Measurements from ENCODE around the gene FOLR2.

The FOLR2 gene

DNA sequence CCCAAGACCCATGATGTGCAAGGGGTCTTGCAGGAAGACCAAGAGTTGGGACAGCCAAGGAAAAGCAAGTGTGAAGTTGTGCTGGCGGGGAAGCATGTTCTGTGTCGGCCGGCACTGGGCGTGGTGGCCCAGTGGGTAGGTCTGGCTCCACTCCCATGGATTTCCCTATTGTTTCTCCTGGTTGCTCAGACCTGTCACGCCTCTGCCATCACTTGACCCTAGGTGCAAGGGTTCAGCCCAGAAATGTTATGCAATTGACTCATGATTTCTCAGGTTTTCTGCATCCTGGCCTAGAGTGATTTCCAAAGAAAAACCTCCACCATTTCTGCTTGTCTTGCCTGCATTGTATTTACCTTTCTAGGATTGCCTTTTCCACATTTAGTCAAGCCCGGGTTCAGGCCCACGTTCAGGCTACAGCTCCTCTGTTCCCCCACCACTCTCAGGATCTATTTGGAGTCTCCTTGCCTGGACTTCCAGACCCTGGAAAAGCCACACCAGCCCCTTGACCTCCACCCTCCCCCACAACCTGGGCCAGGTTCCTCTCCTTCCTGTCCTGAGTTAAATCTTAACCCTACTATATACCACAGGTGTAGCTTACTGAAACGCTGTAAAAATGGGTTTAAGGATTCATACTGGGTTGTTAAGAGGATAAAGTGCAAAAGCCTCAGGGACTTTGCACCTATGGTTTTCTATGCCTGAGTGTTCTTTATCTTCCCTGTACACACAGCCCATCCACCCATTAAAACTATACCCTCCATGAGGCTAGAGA is 42.1 kb upstream of the FOLR2 start:
- Histone ChIP-seq H3K36me3 (replicated peaks; ENCODE audit: insufficient read depth, low read length) (no peaks in the 10 kb centered on the region), H3K4me2 (ENCODE audit: low read depth, low read length) (no peak overlapping the region), H3K9ac (ENCODE audit: low read length) (no peak overlapping the region), H3K9me2 (replicated peaks; ENCODE audit: insufficient read depth, low read length) (no peaks in the 10 kb centered on the region), H3K79me2 (ENCODE audit: low read length) (no peaks in the 10 kb centered on the region), H3K27me3 (replicated peaks; ENCODE audit: insufficient read depth, low read length) (no peaks in the 10 kb centered on the region), H3K27ac (ENCODE audit: low read length) (no peak overlapping the region), H3K9me3 (replicated peaks; ENCODE audit: insufficient read depth, low read length) (no peaks in the 10 kb centered on the region), H3K4me1 (ENCODE audit: low read length) (no peaks in the 10 kb centered on the region), H4K20me1 (ENCODE audit: insufficient read depth, low read length) (no peaks in the 10 kb centered on the region), H3K4me3 (ENCODE audit: low read length) (no peak overlapping the region), H3F3A (ENCODE audit: insufficient read depth, low read length) (no peaks in the 10 kb centered on the region), H2AFZ (ENCODE audit: low read length) (no peak overlapping the region)
- DNase-seq: no peak
- TF ChIP-seq EZH2 (optimal IDR thresholded peaks at IDR 0.05; ENCODE audit: low read depth, low read length): no peak
- TF ChIP-seq EZH2phosphoT487 (IDR thresholded peaks at IDR 0.05; ENCODE audit: low read length): no peak
- TF ChIP-seq, protein P1, sequence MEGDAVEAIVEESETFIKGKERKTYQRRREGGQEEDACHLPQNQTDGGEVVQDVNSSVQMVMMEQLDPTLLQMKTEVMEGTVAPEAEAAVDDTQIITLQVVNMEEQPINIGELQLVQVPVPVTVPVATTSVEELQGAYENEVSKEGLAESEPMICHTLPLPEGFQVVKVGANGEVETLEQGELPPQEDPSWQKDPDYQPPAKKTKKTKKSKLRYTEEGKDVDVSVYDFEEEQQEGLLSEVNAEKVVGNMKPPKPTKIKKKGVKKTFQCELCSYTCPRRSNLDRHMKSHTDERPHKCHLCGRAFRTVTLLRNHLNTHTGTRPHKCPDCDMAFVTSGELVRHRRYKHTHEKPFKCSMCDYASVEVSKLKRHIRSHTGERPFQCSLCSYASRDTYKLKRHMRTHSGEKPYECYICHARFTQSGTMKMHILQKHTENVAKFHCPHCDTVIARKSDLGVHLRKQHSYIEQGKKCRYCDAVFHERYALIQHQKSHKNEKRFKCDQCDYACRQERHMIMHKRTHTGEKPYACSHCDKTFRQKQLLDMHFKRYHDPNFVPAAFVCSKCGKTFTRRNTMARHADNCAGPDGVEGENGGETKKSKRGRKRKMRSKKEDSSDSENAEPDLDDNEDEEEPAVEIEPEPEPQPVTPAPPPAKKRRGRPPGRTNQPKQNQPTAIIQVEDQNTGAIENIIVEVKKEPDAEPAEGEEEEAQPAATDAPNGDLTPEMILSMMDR (IDR thresholded peaks at IDR 0.05; ENCODE audit: low read length): no peak

DNA sequence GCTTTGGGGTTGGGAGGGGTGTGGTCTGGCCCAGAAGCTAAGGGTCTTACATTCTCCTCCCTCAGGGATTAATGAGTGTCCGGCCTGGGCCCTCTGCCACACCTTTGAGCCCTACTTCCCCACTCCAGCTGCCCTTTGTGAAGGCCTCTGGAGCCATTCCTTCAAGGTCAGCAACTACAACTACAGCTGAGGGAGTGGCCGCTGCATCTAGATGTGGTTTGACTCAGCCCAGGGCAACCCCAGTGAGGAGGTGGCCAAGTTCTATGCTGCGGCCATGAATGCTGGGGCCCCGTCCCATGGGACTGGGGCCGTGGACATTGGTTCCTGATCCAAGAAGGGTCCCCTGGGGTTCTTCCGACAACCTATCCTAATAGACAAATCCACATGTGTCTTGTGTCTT is 38.9 kb upstream of the FOLR2 start:
- Histone ChIP-seq H3K9me2 (replicated peaks; ENCODE audit: insufficient read depth, low read length) (no peaks in the 10 kb centered on the region), H3K4me3 (ENCODE audit: low read length) (no peak overlapping the region), H3K4me2 (ENCODE audit: low read depth, low read length) (no peak overlapping the region), H3K36me3 (replicated peaks; ENCODE audit: insufficient read depth, low read length) (no peaks in the 10 kb centered on the region), H3F3A (ENCODE audit: insufficient read depth, low read length) (no peaks in the 10 kb centered on the region), H3K4me1 (ENCODE audit: low read length) (no peaks in the 10 kb centered on the region), H3K27me3 (replicated peaks; ENCODE audit: insufficient read depth, low read length) (no peaks in the 10 kb centered on the region), H2AFZ (ENCODE audit: low read length) (no peak overlapping the region), H3K9ac (ENCODE audit: low read length) (no peak overlapping the region), H3K27ac (ENCODE audit: low read length) (no peak overlapping the region), H4K20me1 (ENCODE audit: insufficient read depth, low read length) (no peaks in the 10 kb centered on the region), H3K79me2 (ENCODE audit: low read length) (no peaks in the 10 kb centered on the region), H3K9me3 (replicated peaks; ENCODE audit: insufficient read depth, low read length) (no peaks in the 10 kb centered on the region)
- no peak for DNase-seq
- TF ChIP-seq EZH2 (optimal IDR thresholded peaks at IDR 0.05; ENCODE audit: low read depth, low read length) (no peak), EZH2phosphoT487 (IDR thresholded peaks at IDR 0.05; ENCODE audit: low read length) (no peak)
- TF ChIP-seq, protein P1 (IDR thresholded peaks at IDR 0.05; ENCODE audit: low read length): no peak

DNA sequence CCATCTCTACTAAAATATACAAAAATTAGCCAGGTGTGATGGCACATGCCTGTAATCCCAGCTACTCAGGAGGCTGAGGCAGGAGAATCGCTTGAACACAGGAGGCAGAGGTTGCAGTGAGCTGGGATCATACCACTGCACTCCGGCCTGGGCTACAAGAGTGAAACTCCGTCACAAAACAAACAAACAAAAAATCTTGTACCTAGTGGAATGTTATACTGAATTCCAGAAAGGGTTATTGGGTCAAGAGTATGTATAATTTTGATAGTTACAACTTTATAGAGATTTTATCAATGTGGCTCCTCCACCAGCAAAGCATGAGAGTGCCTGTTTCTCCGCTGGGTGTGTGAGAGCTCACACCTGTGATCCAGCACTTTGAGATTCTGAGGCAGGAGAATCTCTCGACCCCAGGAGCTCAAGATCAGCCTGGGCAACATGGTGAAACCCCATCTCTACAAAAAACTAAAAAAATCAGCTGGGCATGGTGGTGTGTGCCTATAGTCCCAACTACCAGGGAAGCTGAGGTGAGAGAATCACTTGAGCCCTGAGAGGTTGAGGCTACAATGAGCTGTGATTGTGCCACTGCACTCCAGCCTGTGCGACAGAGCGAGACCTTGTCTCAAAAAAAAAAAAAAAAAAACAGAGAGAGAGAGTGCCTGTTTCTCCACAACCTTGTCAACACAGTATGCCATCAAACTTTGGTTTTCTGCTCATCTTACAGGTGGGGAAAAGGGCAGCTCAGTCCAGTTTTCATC is 37.4 kb upstream of the FOLR2 start:
- Histone ChIP-seq H3K27me3 (replicated peaks; ENCODE audit: insufficient read depth, low read length) (no peaks in the 10 kb centered on the region), H3K4me1 (ENCODE audit: low read length) (no peaks in the 10 kb centered on the region), H2AFZ (ENCODE audit: low read length) (no peak overlapping the region), H3K4me2 (ENCODE audit: low read depth, low read length) (no peak overlapping the region), H4K20me1 (ENCODE audit: insufficient read depth, low read length) (no peaks in the 10 kb centered on the region), H3K9me3 (replicated peaks; ENCODE audit: insufficient read depth, low read length) (no peaks in the 10 kb centered on the region), H3K79me2 (ENCODE audit: low read length) (no peaks in the 10 kb centered on the region), H3K9ac (ENCODE audit: low read length) (no peak overlapping the region), H3K27ac (ENCODE audit: low read length) (no peak overlapping the region), H3K4me3 (ENCODE audit: low read length) (no peak overlapping the region), H3K9me2 (replicated peaks; ENCODE audit: insufficient read depth, low read length) (no peaks in the 10 kb centered on the region), H3F3A (ENCODE audit: insufficient read depth, low read length) (no peaks in the 10 kb centered on the region), H3K36me3 (replicated peaks; ENCODE audit: insufficient read depth, low read length) (no peaks in the 10 kb centered on the region)
- TF ChIP-seq EZH2 (optimal IDR thresholded peaks at IDR 0.05; ENCODE audit: low read depth, low read length): no peak
- no peak for TF ChIP-seq EZH2phosphoT487 (IDR thresholded peaks at IDR 0.05; ENCODE audit: low read length)
- TF ChIP-seq, protein P1 (IDR thresholded peaks at IDR 0.05; ENCODE audit: low read length): no peak
- no peak for DNase-seq

All from MM.1S (cell line).